Measurements from ENCODE around the gene S100A7A. TPM values are rescaled to one million over a fixed set of nuclear protein-coding genes. Genes with fewer than 3 reads are reported as not detected.

S100A7A gene
- polyA plus RNA-seq, 3 donors from 2014 or later = not detected

DNA sequence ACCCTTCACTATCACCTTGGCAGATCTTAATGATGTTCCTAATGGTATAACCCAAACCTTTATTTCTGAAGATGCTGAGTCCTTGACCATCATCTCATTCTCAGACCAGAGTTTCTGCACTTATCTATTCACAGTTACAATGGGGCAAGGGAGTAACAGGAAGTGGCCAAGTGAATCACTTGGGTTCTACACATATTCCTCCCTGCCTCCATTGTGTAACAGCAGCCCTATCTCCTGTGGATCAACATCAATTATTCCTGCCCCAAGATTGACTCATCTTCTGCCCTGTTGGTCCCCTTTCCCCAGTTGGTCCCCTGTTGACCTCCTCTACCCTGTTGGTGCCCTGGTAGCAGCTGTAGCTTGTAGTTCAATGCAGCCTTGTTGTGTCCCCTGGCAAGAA lies 54.4 kb downstream of the S100A7A start:
- Mint-ChIP-seq H3K36me3 (peaks cover 0 to 4% (median 0%) of the 10 kb centered on the region in 3 donors), H3K4me1 (peaks cover 0 to 2% of the 10 kb centered on the region in 2 donors), H3K4me3 (no peak overlapping the region), H3K27ac (no peak overlapping the region), H3K9me3 (peaks cover 13 to 42% (median 19%) of the 10 kb centered on the region in 6 donors), H3K27me3 (ENCODE audit: low read depth in 3 of 3) (peaks cover 7 to 12% (median 9%) of the 10 kb centered on the region in 3 donors)
- DNase-seq = no peak

Other genes with a start within 250 kb of the S100A7A start
- gene LELP1, start 213.1 kb upstream of the S100A7A start, polyA plus RNA-seq = not detected
- gene PRR9, start 198.9 kb upstream of the S100A7A start, polyA plus RNA-seq = not detected
- gene LORICRIN, start 156.8 kb upstream of the S100A7A start, polyA plus RNA-seq = not detected
- gene PGLYRP3, start 103.6 kb upstream of the S100A7A start, polyA plus RNA-seq = not detected
- not detected for gene PGLYRP4, start 67.7 kb upstream of the S100A7A start, polyA plus RNA-seq
- gene S100A9, start 58.7 kb upstream of the S100A7A start, polyA plus RNA-seq = 100 to 1,000 TPM in 1 of 3 donors, 10 to 100 TPM in 2; 38.1 to 109 (median 86.0) TPM
- gene S100A12, start 40.9 kb upstream of the S100A7A start, polyA plus RNA-seq = 1 to 10 TPM in 2 of 3 donors, under 1 TPM in 1; 0.87 to 3.8 (median 2.6) TPM
- 10 to 100 TPM; 20.3 to 43.5 (median 40.3) TPM for gene S100A8, start 25.4 kb upstream of the S100A7A start, polyA plus RNA-seq
- gene S100A7, start 44.1 kb downstream of the S100A7A start, polyA plus RNA-seq = not detected
- 100 to 1,000 TPM; 472 to 828 (median 543) TPM for gene S100A6, start 119.5 kb downstream of the S100A7A start, polyA plus RNA-seq
- under 1 TPM in 1 of 3 donors, not detected in 2; 0.68 TPM for gene S100A5, start 124.4 kb downstream of the S100A7A start, polyA plus RNA-seq
- 1,000 to 10,000 TPM; 1,846 to 2,303 (median 2,006) TPM for gene S100A4, start 129.3 kb downstream of the S100A7A start, polyA plus RNA-seq
- gene S100A3, start 132.7 kb downstream of the S100A7A start, polyA plus RNA-seq = not detected
- gene S100A2, start 149.3 kb downstream of the S100A7A start, polyA plus RNA-seq = under 1 TPM in 1 of 3 donors, not detected in 2; 0.83 TPM
- gene S100A16, start 196.6 kb downstream of the S100A7A start, polyA plus RNA-seq = not detected
- not detected for gene S100A14, start 199.8 kb downstream of the S100A7A start, polyA plus RNA-seq
- 1 to 10 TPM; 1.5 to 9.7 (median 3.7) TPM for gene S100A13, start 211.0 kb downstream of the S100A7A start, polyA plus RNA-seq
- not detected for gene S100A1, start 211.9 kb downstream of the S100A7A start, polyA plus RNA-seq
- gene CHTOP, start 217.5 kb downstream of the S100A7A start, polyA plus RNA-seq = 10 to 100 TPM; 37.5 to 70.8 (median 63.1) TPM
- gene SNAPIN, start 242.2 kb downstream of the S100A7A start, polyA plus RNA-seq = 100 to 1,000 TPM in 1 of 3 donors, 10 to 100 TPM in 2; 95.8 to 106 (median 96.0) TPM

Measured in immature natural killer cell (primary cell).